A549 treated with RU486 at 1 μM for 4 hours (cell line): ENCODE data around the gene FCRLA. TPM values are rescaled to one million over a fixed set of nuclear protein-coding genes. Genes with fewer than 3 reads are reported as not detected.

Experiments
- total RNA-seq: library from RNA; stranded (reverse); fragments of 200-300 nt; extraction: Qiagen RNA extraction; gene quantifications from 5 replicates; pipeline ENCODE4 v1.2.3, GENCODE V29; 2022; ENCODE audit warnings: low read depth

FCRLA gene
- total RNA-seq: not detected in 5 replicates

GRCh38 chr1:161706482-161707347 lies at the start of gene FCRLA:
FCRLA (plus strand) TSS chr1:161707229; CDS start chr1:161707265, 36 bp downstream.

GRCh38 chr1:161662684-161663339 lies 44.2 kb upstream of the FCRLA start, which contains the start of gene FCGR2B:
FCGR2B (plus strand) TSS chr1:161663143; CDS start chr1:161663242, 99 bp downstream.

GRCh38 chr1:161720956-161721737 lies 14.1 kb downstream of the FCRLA start, which contains the start of gene FCRLB:
FCRLB (plus strand) TSS chr1:161721544; CDS start chr1:161722673, 1,129 bp downstream.

GRCh38 chr1:161749509-161750407 lies 42.7 kb downstream of the FCRLA start, which contains the start of gene DUSP12:
DUSP12 (plus strand) TSS chr1:161749786; CDS start chr1:161749802, 16 bp downstream.

Other genes starting within 250 kb of the FCRLA start
- not detected in 5 replicates for gene FCGR2A, start 201.8 kb upstream of the FCRLA start, total RNA-seq
- gene HSPA6, start 182.7 kb upstream of the FCRLA start, total RNA-seq: 1.3 to 8.1 TPM (median 2.0 TPM) in 5 replicates
- not detected in 5 replicates for gene FCGR3A, start 157.4 kb upstream of the FCRLA start, total RNA-seq
- not detected in 5 replicates for gene FCGR3B, start 76.1 kb upstream of the FCRLA start, total RNA-seq
- gene FCGR2B, start 44.1 kb upstream of the FCRLA start, total RNA-seq: not detected in 5 replicates
- gene FCRLB, start 14.3 kb downstream of the FCRLA start, total RNA-seq: 1.5 to 2.3 TPM (median 2.0 TPM) in 5 replicates
- 38.0 to 55.3 TPM (median 48.3 TPM) in 5 replicates for gene DUSP12, start 42.6 kb downstream of the FCRLA start, total RNA-seq
- 12.0 to 13.4 TPM (median 12.6 TPM) in 5 replicates for gene ATF6, start 59.1 kb downstream of the FCRLA start, total RNA-seq